VCaP (cell line): ENCODE data around the gene RXRG.

Experiments used
- H3K27ac ChIP-seq: fragments of 450-650 bp; 2 replicates; pipeline ENCODE4 v1.5.1; 2017
- CTCF ChIP-seq: fragments of 450-650 bp; conservative IDR thresholded peaks from 2 replicates; pipeline ENCODE4 v1.5.1; 2017; ENCODE audit warnings: mild to moderate bottlenecking, moderate library complexity

Gene RXRG

DNA sequence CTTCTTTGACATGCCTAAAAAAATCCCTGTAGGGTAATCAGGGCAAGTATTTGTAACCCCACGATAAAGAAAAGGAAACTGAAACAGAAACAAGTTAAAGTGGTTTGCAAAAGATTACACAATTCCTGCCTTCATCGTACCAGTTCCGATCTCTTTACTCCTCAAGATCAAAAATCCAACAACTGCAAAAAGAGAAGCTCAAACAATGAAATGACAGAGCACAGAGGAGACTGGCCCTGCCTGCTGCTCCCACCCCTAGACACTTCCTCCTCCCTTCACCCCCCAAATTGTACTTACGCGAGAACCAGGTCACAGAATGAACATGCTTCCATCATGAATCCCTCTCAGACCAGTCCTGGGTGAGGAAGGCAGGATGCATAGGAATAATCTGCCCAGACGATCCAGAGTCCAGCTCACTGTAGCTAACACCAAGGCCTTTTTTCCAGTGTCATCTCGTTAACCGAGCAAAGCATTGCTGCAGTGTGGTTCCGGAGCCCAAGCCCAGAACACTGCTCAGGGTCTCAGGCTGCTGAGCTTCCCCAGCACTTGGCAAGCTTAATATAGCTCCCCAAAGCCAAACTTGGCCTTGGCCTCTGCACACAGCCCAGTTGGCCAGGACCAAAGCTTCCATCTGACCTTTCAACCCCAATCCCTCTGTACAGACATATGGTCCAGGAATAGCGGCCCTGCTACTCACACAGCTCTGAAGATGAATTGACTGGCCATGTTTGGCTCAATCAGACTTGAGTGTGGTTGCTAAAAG lies 20.3 kb downstream of the RXRG start:
- TF ChIP-seq CTCF = no peak
- no peak overlapping the region for H3K27ac ChIP-seq

DNA sequence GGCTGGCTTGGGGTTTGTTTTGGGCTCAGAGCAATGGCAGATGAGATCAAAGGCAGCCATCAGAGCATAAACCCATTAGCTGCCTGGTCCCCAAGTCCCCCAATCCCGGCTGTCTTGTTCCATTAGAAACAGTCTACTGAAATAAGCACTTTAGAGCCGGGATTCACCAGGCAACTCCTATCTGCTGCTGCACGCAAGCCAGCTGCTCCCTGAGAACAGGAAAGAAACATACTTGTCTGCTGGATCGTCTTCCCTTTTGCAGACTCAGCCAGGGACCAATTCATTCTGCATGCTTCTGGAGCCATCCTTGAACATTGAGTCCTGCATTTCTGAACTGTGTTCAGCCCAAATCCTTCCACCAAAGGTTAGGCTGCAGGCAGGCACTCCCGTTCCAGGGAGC lies 21.8 kb downstream of the RXRG start:
- no peak for TF ChIP-seq CTCF
- H3K27ac ChIP-seq = no peak overlapping the region

GRCh38 chr1:165420655-165421054 lies 24.3 kb downstream of the RXRG start:
- peak overlapping the region; percentile 63 for H3K27ac ChIP-seq
- no peak for TF ChIP-seq CTCF

DNA sequence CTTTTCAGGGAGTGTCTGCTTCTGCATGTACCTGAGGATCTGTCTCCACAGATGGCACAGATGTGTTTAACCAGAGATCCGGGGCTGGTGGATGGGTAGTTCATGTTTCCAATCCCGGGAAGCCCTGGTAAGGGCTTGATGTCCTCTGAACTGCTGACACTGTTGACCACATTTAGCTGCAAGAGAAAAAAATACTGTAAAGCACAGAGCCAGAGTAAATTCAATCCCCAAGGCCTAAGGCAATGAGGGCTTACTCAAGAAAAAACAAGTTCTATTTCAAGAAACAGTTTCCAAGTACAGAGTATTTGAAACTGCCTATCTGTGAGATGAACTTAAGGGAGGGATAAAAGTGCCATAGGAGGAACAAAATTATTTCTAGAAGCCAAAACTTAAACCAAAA lies 25.1 kb downstream of the RXRG start:
- TF ChIP-seq CTCF = no peak
- H3K27ac ChIP-seq = peak overlapping the region; percentile 63; the same call in 1 of the 2 replicates

DNA sequence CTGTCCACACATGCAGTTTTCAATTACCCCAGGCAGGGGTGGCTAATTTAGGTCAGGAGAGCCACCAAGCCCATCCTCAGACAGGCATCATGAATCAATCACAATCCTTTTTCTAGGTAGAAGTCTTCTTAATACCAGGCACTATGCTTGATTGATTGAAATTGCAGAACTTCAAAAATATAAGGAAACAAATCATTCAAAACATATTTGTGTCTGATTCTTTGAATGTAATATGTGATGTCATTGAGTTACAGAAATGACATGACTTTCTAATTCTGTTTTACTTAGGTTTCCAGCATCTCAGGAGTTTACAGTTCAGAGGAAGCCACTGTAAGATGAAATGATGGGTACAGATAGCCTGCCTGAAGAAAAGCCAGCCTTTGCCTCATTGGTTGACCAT lies 26.7 kb downstream of the RXRG start:
- H3K27ac ChIP-seq = no peak overlapping the region
- no peak for TF ChIP-seq CTCF

GRCh38 chr1:165416876-165417275 lies 28.1 kb downstream of the RXRG start:
- H3K27ac ChIP-seq = no peak overlapping the region
- no peak for TF ChIP-seq CTCF

DNA sequence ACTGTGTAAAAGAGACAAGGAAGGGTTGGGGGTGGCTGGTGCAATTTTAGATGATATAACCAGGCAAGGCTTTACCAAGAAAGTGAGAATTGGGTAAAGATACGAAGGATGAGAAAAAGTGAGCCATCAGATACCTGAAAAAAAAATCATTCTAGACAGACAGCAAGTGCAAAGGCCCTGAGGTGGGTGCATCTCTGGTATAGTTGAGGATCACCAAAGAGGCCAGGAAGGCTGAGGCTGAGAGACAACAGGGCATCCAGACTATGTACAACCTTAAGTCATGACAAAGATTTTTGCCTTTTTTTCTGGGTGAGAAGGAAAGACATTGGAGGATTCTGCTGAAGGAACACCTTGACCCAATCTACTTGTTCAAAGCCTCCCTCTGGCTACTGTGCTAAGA lies 29.9 kb downstream of the RXRG start:
- H3K27ac ChIP-seq = no peak overlapping the region
- no peak for TF ChIP-seq CTCF
